Measurements from ENCODE around the gene STOML1.

Gene STOML1

DNA sequence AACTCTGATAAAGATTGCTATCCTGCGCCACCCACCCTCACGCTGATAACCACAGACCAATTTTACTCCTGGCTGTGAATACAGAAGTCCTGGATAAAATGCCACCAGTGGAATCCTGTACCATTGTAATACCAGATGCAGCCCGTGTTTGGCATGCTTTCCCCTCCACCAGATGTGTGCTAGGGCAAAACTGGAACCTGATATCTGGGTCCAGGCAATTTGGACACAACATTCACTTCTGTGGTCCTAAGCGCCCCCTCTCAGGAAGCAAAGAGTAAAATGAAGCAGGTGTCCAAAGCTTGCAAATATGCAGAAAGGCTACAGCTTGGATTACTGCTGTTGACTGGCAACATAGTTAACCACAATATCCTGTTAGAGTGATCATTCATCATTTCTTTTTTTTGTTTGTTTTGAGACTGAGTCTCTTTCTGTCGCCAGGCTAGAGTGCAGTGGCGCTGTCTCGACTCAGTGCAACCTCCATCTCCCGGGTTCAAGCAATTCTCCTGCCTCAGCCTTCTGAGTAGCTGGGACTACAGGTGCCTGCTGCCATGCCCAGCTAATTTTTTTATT is 33.0 kb downstream of the STOML1 start:
- peak; percentile 71 for DNase-seq

DNA sequence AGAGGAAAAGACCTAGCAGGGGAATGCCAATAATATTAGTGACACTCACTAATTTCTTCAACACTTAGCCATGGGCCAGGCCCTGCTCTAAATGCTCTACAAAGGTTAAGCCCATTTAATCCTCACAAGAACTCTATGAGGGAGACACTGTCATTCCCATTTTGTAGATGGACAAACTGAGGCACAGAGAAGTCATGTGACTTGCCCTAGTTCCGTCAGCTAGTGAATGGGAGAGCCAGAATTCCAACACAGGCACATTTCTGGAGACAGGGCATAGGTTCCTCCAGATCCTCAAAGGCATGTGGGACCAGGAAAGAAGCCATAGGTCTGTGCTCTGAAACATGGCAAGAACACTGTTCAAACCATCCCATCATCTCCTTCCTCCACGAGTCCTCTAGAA is 34.3 kb downstream of the STOML1 start:
- no peak for DNase-seq

DNA sequence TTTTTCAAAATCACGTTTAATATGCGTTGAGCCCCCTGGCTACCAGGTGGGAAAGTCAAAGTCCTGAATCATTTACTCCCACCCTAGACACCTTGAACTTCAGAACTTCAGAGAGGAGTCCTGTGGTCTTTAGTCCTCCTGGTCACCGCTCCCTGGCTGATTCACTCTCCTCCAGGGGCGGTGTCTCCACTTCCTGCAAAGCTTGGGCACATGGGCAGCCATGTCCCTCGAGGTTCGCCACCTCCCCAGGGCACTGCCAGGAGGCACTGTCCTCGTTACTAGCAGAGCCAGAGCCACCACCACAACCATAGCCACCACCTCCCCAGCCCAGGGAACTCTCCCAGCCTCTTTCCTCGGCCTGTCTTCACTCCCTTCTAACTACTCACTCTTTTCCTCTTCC is 34.8 kb downstream of the STOML1 start:
- no peak for DNase-seq

DNA sequence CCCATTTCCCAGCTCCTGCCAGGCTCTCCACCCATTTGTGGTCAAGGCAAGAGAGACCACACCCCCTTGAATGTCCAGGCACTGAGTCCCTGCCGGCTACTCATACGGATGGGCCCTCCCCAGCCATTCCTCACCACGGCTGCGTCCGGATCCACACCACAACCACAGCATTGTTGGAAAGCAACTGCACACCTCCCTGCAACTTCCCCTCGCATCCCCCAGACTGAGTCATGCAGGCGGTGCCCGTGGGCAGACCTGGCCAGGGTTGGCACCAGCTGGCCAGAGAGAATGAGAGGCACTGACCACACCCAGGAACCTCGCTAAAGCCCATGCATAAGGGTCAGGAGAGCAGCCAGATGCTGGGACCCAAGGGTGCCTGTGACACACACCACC is 35.4 kb downstream of the STOML1 start:
- DNase-seq, result peak; percentile 66

DNA sequence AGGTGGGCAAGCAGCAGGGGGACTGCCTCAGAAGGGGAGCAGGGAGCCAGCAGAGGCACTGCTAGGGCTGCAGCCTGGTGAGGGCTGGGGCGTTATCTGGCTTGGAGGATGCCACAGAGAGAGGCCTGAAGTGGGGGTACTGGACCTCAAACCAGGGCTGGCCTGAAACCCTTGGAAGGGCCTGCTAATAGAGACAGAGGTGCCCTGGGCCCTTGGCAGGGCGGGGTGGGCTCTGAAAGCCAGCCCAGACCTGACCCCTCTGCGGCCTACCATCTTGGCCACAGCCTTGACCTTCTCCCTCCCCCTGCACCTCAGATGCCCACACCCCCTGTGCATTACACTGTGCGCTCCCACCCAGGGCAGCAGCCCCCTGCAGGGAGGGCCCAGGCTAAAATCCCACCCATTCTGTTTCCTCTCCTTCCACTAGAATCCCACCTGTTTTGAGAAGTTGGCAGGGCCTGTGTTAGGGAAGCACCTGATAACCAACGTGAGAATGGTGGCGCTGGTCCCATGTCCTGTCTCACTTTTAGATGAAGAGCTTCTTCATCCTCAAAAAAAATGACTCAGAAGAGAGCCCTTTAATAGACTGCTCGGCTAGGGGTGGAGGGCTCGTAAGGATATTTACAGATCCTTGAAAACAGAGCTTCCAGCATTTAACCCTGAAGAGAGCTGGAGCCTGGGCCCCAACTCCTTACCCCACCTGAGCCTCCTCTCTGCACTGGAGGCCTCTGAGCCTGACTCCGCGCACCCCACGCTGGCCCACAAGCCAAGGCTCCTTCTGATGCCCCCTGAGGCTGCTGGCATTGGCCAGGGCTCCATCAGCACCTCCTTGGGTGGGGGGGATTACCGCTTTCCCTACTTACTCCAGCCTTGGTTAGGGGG is 36.0 kb downstream of the STOML1 start:
- DNase-seq, result no peak

DNA sequence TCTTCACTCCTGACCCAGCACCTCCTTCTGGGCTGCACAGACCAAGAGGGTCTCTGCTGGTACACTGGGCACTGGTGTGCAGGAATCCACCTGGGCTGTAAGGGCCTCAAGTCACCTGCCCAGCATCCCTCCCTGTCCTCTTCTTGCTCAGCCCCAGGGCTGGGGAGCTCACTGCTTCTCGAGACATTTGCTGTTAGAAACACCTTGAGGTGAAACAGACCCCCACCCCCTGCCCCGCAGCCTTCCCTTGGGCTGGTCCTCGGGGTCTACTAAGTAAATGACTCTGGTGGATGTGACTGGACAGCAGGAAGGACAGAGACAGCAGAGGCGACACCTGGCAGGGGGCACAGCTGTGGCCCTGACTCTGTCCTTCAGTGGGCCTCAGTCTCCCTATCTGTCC is 36.8 kb downstream of the STOML1 start:
- no peak for DNase-seq

DNA sequence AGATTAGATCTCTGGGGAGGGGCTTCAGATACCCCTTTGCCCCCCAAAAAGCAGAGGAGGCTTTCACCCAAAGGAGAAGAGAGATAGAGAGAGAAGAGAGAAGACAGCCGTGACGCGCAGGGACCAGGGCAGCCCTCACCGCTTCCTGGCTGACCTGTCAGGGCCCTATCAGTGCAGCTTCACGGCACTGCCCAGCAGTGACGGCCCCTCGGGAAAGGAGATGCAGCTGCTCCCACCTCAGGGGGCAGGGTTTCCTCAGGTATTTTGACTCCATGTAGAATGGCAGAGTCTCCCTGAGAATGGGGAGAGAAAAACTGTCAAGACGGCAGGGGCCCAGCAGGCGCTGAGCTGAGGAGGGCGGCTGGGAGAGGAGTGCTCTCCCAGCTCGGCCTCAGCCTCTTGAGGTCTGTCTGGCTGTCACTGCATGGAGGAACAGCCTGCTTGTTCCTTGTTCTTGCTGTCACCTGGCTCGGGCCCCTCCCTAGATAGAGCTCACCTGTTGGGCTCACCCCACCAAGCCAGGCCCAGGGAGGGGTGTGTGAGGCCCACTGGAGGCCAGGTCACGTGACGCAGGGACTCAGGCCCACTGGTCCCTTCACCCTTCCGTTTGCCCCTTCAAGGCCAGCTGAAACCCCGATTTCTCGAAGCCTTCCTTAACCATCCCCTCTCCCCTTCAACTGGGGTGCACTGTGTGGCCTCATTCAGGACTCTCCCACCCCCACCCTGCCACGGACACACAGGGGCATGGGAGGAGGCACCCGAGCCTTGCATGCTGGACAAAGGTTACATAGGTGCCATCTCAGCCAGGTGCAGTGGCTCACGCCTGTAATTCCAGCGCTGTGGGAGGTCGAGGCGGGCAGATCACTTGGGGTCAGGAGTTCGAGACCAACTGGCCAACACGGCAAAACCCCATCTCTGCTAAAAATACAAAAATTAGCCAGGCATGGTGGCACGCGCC is 37.6 kb downstream of the STOML1 start:
- DNase-seq, result no peak

DNA sequence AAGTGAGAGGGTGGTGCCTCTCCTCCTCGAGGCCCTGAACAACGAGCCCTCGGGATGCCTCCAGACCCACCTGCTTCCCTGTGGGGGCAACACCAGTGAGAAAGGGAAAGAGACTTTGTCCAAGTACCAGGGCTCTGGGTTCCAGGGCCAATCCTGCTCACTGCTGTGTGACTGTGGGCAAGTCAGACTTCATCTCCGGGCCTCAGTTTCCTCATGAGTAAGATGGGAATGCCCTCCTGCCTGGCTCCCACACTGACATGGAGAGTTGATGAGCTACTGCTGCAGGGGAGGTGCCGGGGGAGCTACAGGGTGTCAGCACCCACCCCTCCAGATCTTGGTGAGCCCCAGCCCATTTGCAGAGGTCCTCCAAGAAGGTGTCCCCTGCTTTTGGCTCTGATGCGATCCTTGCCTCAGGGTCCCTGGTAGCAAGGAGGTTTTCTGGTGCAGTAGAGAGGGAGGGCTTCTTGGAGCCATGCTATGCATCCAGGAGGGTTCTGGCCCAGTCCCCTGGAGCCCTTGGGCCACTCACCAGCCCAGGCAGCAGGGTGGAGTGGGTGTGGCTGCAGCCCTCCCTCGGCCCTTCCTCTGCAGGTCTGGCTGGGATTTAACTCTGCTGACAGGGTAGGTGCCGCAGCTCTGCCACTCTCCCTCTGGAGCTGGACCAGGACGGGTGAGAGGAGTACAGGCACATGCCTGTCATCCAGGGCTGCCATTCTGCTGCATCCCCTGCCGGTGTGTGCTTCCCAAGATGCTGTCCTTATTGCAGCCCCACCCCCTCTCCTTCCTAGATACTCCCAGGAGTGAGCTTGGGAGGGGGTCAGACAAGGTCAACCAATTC is 39.0 kb downstream of the STOML1 start:
- DNase-seq, result no peak

DNA sequence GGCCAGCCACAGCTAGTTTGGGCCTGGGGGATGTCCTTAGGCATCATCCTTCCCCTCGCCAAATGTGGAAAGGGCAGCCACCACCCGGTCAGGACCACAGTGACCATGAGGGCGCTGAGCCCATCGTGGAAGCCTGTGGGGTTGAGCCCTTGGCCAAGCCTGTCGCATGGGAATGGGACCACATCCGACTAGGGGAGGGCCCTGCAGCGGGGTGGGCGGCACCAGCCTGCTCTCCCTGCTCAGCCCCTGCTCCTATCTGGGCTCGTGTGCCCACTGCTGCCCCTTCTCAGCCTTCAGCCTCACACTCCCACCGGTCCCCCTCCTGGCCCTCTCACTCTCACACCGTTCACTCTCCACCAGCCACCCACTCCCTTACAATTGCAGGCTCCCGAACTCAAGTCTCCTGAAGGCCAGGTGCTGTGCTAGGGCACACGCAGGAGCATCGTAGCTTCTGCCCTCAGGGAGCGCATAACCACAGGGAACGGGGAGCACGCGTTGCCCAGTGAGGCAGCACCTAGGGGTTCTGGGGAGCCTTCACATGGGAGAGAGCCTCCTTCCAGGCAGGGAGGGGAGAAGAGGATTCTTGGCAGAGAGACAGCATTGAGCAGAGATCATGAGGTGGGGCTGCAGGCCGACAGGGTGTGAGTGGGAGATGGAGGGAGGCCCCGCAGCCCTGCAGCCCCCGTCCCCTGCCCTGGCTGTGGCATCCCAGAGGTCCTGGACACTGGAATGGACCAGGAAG is 39.8 kb downstream of the STOML1 start:
- DNase-seq, result no peak

DNA sequence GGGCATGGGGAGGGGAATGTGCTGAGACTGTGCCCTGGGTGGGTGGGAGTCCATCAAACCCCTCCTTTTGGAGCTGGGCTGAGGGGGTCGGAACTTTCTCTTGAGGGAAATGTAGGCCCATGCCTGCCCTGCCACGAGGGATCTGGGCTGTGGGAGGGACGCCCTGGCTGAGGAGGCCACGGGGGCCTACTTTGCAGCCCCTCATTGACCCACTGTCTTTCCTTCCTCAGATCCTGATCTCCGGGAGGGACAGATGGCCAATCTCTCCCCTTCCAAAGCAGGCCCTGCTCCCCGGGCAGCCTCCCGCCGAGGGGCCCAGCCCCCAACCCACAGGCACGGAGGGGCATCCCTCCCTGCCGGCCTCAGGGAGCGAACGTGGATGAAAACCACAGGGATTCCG is 40.5 kb downstream of the STOML1 start:
- no peak for DNase-seq

DNA sequence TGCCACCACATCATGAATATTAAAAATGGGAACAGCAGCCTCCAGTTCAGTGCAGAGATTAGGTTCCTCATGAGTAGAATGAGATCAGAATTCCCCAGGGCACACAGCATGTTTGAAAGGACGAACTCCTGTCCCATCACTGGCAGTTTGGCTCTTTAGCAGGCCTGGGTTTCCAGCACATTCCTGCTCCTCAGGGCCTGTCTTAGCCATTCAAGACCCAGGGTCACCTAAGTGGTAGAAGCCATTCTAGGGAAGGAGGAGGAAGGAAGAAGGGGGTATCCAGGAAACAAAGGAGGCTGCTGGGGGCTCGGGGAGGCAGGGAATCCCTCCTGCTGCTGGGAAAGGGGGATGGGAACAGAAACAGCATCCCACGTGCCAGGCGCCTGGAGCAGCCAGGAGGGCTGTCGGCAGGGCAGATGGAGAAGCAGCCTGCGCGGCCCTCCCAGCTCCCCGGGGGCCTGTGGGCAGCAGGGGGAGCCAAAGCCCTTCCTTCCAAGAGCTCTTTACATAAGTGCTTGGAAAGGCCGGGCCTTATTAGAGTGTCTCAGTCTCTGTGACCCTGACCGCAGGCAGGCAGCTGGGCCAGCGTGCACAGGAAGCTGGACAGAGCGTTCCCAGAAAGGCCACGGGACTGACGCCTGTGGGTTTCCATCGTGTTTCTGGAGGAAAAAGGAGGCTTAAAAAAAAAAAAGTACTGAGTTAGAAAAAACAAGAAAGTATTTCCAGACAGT is 41.1 kb downstream of the STOML1 start:
- peak; percentile 95 for DNase-seq

DNA sequence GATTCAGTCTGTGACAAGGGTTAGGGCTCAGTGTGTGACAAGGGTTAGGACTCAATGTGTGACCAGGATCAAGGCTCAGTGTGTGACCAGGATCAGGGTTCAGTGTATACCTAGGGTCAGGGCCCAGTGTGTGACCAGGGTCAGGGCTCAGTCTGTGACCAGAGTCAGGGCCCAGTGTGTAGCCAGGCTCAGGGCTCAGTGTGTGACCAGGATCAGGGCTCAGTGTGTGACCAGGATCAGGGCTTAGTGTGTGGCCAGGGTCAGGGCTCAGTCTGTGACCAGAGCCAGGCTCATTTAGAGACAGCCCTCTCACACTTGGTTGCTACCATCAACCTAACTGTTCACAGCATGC is 41.6 kb downstream of the STOML1 start:
- DNase-seq, result no peak

DNA sequence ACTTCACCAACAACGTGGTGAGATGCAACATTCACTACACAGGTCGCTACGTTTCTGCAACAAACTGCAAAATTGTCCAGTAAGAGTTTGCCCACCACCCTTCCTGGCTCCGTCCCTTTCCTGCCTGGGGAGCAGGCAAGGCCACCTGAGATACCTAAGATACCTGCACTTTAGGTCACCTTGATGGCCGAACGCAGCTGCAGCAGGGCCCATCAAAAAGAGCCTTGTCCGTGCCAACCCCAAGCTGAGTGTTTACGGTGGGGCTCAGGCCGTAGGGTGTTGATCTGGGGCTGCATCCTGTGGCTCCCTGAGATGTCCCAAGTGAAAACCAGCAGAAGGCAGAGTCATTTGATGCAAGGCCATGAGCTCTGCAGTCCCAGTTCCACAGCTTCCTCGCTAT is 42.6 kb downstream of the STOML1 start:
- DNase-seq, result no peak

DNA sequence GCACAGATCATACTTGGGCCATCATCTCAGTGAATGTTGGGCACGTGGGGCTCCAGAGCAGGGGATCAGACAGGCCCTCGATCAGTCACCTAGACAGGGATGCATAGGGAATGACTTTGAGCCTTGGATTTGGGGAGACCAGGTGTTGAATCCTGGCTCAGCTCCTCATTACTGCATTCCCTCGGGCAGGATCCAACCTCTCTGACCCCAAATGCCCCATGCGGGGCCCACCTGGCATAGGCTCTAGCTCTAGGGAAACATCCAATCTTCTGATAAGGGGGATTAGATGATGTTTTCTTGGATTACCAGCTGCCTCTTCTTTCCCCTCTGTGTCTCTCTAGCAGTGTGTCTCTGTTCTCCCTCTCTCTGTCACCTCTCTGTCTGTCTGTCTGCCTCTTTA is 43.1 kb downstream of the STOML1 start:
- DNase-seq, result no peak

DNA sequence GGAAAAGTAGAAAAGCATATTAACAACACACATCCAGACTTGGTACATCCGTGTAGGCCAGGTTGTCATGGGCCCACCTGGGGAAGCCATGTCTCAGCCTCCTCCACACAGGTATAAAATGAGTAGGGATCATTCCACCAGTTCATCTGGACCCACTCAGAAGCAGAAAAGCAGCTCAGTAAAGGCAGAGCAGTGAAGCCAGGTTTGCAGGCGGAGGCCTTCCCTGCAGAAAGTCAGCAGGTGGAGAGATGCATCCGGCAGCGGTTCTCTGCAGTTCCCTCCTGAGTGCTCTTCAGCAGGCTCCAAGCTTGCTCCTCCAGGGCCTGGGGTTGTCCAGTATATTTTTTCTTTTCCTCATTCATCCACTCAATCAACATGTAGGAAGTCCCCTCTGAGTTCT is 43.7 kb downstream of the STOML1 start:
- no peak for DNase-seq

DNA sequence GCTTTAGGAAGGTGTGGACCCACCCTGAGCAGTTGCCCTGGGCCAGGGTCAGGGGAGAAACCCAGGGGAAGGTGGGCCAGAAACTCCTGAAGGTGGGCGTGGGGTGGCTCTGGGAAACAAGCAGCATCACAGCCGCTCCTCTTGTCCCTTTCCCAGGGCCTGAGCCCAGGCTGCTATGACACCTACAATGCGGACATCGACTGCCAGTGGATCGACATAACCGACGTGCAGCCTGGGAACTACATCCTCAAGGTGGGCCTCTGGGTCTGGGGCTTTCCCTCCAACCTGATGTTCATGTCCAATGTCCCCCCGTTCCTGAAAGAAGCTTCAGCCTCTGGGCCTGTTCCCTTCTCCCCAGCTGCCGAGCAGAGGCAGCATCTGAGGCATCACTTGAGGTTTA is 44.4 kb downstream of the STOML1 start:
- no peak for DNase-seq

DNA sequence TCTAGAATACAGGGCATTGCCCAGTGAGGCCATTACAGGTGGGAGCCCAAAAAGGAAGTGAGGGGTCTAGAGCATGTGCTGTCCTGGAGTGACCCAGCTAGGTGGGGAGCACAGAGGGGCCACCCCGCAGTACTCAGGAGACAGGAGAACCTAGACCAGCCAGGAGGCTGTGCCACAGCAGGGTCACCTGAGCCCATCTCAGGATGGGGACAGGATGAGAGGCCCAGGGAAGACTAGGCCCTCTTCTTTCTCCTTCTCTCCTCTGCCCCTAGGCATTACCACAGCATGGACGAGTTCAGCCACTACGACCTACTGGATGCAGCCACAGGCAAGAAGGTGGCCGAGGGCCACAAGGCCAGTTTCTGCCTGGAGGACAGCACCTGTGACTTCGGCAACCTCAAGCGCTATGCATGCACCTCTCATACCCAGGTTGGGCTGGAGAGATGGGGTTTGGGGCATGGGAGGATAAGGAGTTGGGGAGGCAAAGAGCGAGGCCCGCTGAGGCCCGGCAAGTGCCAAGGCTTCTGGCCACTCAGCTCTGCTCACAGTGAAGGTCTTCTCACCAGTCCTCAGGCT is 45.2 kb downstream of the STOML1 start:
- no peak for DNase-seq

DNA sequence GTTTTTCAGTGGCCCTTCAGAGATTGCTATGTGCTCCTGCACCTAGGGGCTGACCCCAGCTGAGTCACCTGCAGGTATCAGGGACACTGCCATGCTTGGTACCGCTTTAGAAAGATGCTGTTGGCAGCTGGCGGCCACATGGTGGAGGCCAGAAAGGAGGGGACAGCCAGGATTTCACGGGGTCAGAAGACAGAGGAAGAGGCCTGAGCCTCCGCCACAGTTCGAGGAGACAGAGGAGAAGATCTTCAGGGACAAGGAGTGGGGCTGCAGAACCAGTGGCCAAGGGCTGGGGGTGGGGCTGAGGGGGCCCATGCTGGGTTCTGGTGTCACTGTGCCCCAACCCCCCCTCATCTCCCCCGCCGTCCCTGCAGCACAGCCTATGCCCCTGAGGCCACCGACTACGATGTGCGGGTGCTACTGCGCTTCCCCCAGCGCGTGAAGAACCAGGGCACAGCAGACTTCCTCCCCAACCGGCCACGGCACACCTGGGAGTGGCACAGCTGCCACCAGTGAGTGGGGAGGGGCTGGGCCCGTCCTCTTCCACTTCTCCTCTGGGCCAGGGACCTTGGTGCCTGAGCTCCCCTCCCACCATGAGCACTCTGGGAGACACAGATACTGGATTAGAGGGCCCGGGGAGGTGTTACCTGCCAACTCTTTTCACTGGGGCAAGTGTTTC is 45.9 kb downstream of the STOML1 start:
- DNase-seq, result no peak

DNA sequence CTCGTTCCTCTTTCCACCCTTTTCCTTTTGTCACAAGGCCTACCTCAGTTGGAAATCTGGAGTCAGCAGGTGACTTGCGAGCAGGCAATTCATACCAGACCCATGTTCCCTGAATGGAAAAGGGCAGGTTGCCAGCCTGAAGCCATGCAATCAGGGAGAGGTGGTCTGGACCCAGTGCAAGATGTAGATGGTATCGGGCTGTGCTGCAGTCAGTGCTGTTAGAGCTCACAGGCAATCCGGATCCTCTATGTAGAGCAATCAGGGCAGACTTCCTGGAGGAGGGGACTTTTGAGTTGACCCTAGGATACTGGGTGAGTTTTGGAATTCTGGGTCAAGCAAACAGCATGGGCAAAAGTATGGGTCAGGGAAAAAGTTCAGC is 47.0 kb downstream of the STOML1 start:
- no peak for DNase-seq
